BLaER1 (cell line): Measurements from ENCODE around the gene PISD.

Source experiments
- H3K27ac ChIP-seq: shearing (Covaris generic); formaldehyde crosslinking; 2 replicates; pipeline ENCODE4 v1.8.1; 2022
- H3K27me3 ChIP-seq: shearing (Covaris generic); formaldehyde crosslinking; 2 replicates; pipeline ENCODE4 v1.8.1; 2022
- H3K36me3 ChIP-seq: shearing (Covaris generic); formaldehyde crosslinking; 2 replicates; pipeline ENCODE4 v1.8.1; 2022
- H3K4me1 ChIP-seq: shearing (Covaris generic); formaldehyde crosslinking; 2 replicates; pipeline ENCODE4 v1.8.1; 2022
- H3K4me2 ChIP-seq: shearing (Covaris generic); formaldehyde crosslinking; 2 replicates; pipeline ENCODE4 v1.8.1; 2022
- H3K4me3 ChIP-seq: shearing (Covaris generic); formaldehyde crosslinking; 2 replicates; pipeline ENCODE4 v1.8.1; 2022
- H3K9ac ChIP-seq: shearing (Covaris generic); formaldehyde crosslinking; 2 replicates; pipeline ENCODE4 v1.8.1; 2022
- H3K9me3 ChIP-seq: shearing (Covaris generic); formaldehyde crosslinking; 2 replicates; pipeline ENCODE4 v1.8.1; 2022
- H4K20me1 ChIP-seq: shearing (Covaris generic); formaldehyde crosslinking; 2 replicates; pipeline ENCODE4 v1.8.1; 2022
- Cebpa-rat ChIP-seq: shearing (Covaris generic); IDR thresholded peaks from 2 replicates; pipeline ENCODE4 v1.8.1; 2022

The PISD gene

GRCh38 chr22:31653944-31654343 is 8.1 kb downstream of the PISD start:
- no peak overlapping the region for H3K4me2 ChIP-seq
- H3K9ac ChIP-seq: no peak overlapping the region
- H3K4me3 ChIP-seq: no peak overlapping the region
- H3K36me3 ChIP-seq: peaks cover 16% of the 10 kb centered on the region
- TF ChIP-seq Cebpa-rat: no peak
- peaks cover 64% of the 10 kb centered on the region for H4K20me1 ChIP-seq
- H3K27ac ChIP-seq: no peak overlapping the region
- H3K4me1 ChIP-seq: no peaks in the 10 kb centered on the region
- no peaks in the 10 kb centered on the region for H3K9me3 ChIP-seq
- no peaks in the 10 kb centered on the region for H3K27me3 ChIP-seq

- TF ChIP-seq Cebpa-rat: no peak
- H4K20me1 ChIP-seq: peaks cover 56% of the 10 kb centered on the region
- no peak overlapping the region for H3K4me2 ChIP-seq
- no peaks in the 10 kb centered on the region for H3K27me3 ChIP-seq
- H3K36me3 ChIP-seq: peaks cover 24% of the 10 kb centered on the region
- no peaks in the 10 kb centered on the region for H3K9me3 ChIP-seq
- no peak overlapping the region for H3K9ac ChIP-seq
- no peaks in the 10 kb centered on the region for H3K4me1 ChIP-seq
- no peak overlapping the region for H3K4me3 ChIP-seq
- H3K27ac ChIP-seq: no peak overlapping the region
These were observed 8.9 kb downstream of the PISD start for GRCh38 chr22:31652911-31653684.

- no peaks in the 10 kb centered on the region for H3K27me3 ChIP-seq
- no peak overlapping the region for H3K27ac ChIP-seq
- no peaks in the 10 kb centered on the region for H3K9me3 ChIP-seq
- peaks cover 34% of the 10 kb centered on the region for H3K36me3 ChIP-seq
- no peaks in the 10 kb centered on the region for H3K4me1 ChIP-seq
- no peak overlapping the region for H3K9ac ChIP-seq
- no peak overlapping the region for H3K4me3 ChIP-seq
- no peak for TF ChIP-seq Cebpa-rat
- peaks cover 48% of the 10 kb centered on the region for H4K20me1 ChIP-seq
- H3K4me2 ChIP-seq: no peak overlapping the region
These were observed 9.9 kb downstream of the PISD start for GRCh38 chr22:31652088-31652487.

- Histone ChIP-seq H3K27ac (no peak overlapping the region), H4K20me1 (peaks cover 47% of the 10 kb centered on the region), H3K27me3 (no peaks in the 10 kb centered on the region), H3K36me3 (peaks cover 39% of the 10 kb centered on the region), H3K9ac (no peak overlapping the region), H3K9me3 (no peaks in the 10 kb centered on the region), H3K4me3 (no peak overlapping the region), H3K4me2 (no peak overlapping the region), H3K4me1 (no peaks in the 10 kb centered on the region)
- no peak for TF ChIP-seq Cebpa-rat
These were observed 10.4 kb downstream of the PISD start for GRCh38 chr22:31651664-31652063.

GRCh38 chr22:31650391-31650790 is 11.6 kb downstream of the PISD start:
- Histone ChIP-seq H4K20me1 (peaks cover 44% of the 10 kb centered on the region), H3K4me1 (no peaks in the 10 kb centered on the region), H3K36me3 (peaks cover 51% of the 10 kb centered on the region), H3K9me3 (no peaks in the 10 kb centered on the region), H3K9ac (no peak overlapping the region), H3K27ac (no peak overlapping the region), H3K27me3 (no peaks in the 10 kb centered on the region), H3K4me2 (no peak overlapping the region), H3K4me3 (no peak overlapping the region)
- 0 out of 2 replicates have a peak, but pooled peaks have one; percentile 20 for TF ChIP-seq Cebpa-rat

- H4K20me1 ChIP-seq: peaks cover 21% of the 10 kb centered on the region
- no peak overlapping the region for H3K9ac ChIP-seq
- H3K4me3 ChIP-seq: no peak overlapping the region
- no peak for TF ChIP-seq Cebpa-rat
- H3K36me3 ChIP-seq: peaks cover 68% of the 10 kb centered on the region
- no peaks in the 10 kb centered on the region for H3K4me1 ChIP-seq
- H3K27me3 ChIP-seq: no peaks in the 10 kb centered on the region
- H3K9me3 ChIP-seq: no peaks in the 10 kb centered on the region
- no peak overlapping the region for H3K27ac ChIP-seq
- no peak overlapping the region for H3K4me2 ChIP-seq
These were observed 14.3 kb downstream of the PISD start for GRCh38 chr22:31647523-31648320.

- Histone ChIP-seq H3K4me1 (no peaks in the 10 kb centered on the region), H4K20me1 (peaks cover 16% of the 10 kb centered on the region), H3K27me3 (no peaks in the 10 kb centered on the region), H3K9me3 (no peaks in the 10 kb centered on the region), H3K4me3 (no peak overlapping the region), H3K9ac (no peak overlapping the region), H3K36me3 (peaks cover 75% of the 10 kb centered on the region), H3K4me2 (no peak overlapping the region), H3K27ac (no peak overlapping the region)
- TF ChIP-seq Cebpa-rat: no peak
These were observed 14.9 kb downstream of the PISD start for GRCh38 chr22:31647066-31647465.

GRCh38 chr22:31646186-31647019 is 15.6 kb downstream of the PISD start:
- H3K9me3 ChIP-seq: no peaks in the 10 kb centered on the region
- H3K36me3 ChIP-seq: peaks cover 77% of the 10 kb centered on the region
- no peak for TF ChIP-seq Cebpa-rat
- peaks cover under 1% of the 10 kb centered on the region; the same call in 1 of the 2 replicates for H3K4me1 ChIP-seq
- no peak overlapping the region for H3K27ac ChIP-seq
- no peaks in the 10 kb centered on the region for H3K27me3 ChIP-seq
- H3K4me2 ChIP-seq: no peak overlapping the region
- H3K4me3 ChIP-seq: no peak overlapping the region
- H3K9ac ChIP-seq: no peak overlapping the region
- H4K20me1 ChIP-seq: peaks cover 16% of the 10 kb centered on the region

- peaks cover 24% of the 10 kb centered on the region for H3K36me3 ChIP-seq
- H3K9ac ChIP-seq: peak overlapping the region; percentile 91
- no peaks in the 10 kb centered on the region for H3K27me3 ChIP-seq
- peaks cover 29% of the 10 kb centered on the region; the same call in 1 of the 2 replicates for H4K20me1 ChIP-seq
- H3K4me1 ChIP-seq: peaks cover 66% of the 10 kb centered on the region
- no peak for TF ChIP-seq Cebpa-rat
- H3K9me3 ChIP-seq: no peaks in the 10 kb centered on the region
- H3K4me3 ChIP-seq: peak overlapping the region; percentile 70
- peak overlapping the region; percentile 93 for H3K27ac ChIP-seq
- H3K4me2 ChIP-seq: peak overlapping the region; percentile 99
These were observed 22.5 kb downstream of the PISD start for GRCh38 chr22:31639436-31640039.
